ENCODE results near the gene GATA3. TPM values are rescaled to one million over a fixed set of nuclear protein-coding genes. Genes with fewer than 3 reads are reported as not detected.

Gene GATA3
- polyA plus RNA-seq, 1 donor from 2014 or later, result not detected

- Histone ChIP-seq H3K79me2 (replicated peaks; ENCODE audit: insufficient read depth, low read length) (no peaks in the 10 kb centered on the region), H3K36me3 (ENCODE audit: insufficient read depth, low read length) (no peaks in the 10 kb centered on the region), H3K4me3 (ENCODE audit: low read length) (no peak overlapping the region), H4K20me1 (ENCODE audit: insufficient read depth) (no peaks in the 10 kb centered on the region), H3F3A (ENCODE audit: insufficient read depth, low read length, poor library complexity, severe bottlenecking) (no peaks in the 10 kb centered on the region), H3K27me3 (ENCODE audit: insufficient read depth, low read depth, low read length) (peaks cover 100% of the 10 kb centered on the region), H3K4me2 (ENCODE audit: low read length) (no peak overlapping the region), H2AFZ (ENCODE audit: low read depth, low read length) (no peak overlapping the region), H3K9ac (ENCODE audit: low read length) (no peak overlapping the region), H3K9me3 (ENCODE audit: low read length) (no peaks in the 10 kb centered on the region), H3K9me2 (ENCODE audit: insufficient read depth, low read length) (no peaks in the 10 kb centered on the region), H3K27ac (ENCODE audit: low read length) (no peak overlapping the region)
- TF ChIP-seq TAF1 (IDR thresholded peaks at IDR 0.05; ENCODE audit: low read depth), result no peak
- TF ChIP-seq POLR2AphosphoS5 (IDR thresholded peaks at IDR 0.05), result peak; percentile 59
Measured at GRCh38 chr10:8059191-8059936, 4.9 kb downstream of the GATA3 start.

DNA sequence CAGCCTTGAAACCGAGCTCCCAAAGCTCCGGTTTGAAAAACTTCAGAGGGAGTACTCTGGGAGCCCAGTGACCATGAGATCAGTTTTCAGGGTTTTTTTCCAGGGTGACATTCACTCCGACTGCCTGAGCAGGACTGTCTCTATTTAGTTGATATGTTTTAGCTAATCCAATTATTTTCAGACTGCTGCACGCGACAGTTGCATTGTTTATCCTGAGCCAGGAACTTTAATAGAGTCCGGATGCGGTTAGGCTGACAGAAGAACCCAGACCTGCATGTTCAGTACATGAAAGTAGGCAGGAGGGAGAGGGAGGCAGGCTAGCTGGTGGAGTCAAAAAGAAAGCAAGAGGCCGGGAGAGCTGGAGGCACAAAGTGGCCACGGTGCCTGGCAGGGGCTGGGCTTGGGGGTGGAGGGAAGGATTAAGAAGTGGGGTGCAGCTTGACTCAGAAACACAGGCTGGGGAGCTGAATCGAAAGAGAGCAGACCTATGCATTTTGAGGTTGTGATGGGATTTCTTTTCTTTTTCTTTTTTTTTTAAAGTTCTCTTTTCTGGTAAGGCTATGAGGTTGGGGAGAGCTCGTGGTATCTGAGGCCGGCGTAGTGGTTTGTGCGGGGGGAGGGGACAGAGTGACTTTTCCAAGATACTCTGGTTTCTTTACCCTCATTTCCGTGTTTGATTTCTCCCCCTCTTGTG lies 5.7 kb downstream of the GATA3 start:
- H3K27me3 ChIP-seq (ENCODE audit: insufficient read depth, low read depth, low read length), result peaks cover 100% of the 10 kb centered on the region
- no peaks in the 10 kb centered on the region for H3K79me2 ChIP-seq (replicated peaks; ENCODE audit: insufficient read depth, low read length)
- H4K20me1 ChIP-seq (ENCODE audit: insufficient read depth), result no peaks in the 10 kb centered on the region
- H3K36me3 ChIP-seq (ENCODE audit: insufficient read depth, low read length), result no peaks in the 10 kb centered on the region
- no peak overlapping the region for H3K4me2 ChIP-seq (ENCODE audit: low read length)
- H3F3A ChIP-seq (ENCODE audit: insufficient read depth, low read length, poor library complexity, severe bottlenecking), result no peaks in the 10 kb centered on the region
- TF ChIP-seq EP300 (conservative IDR thresholded peaks at IDR 0.05; ENCODE audit: poor library complexity, severe bottlenecking) (no peak), POLR2AphosphoS5 (IDR thresholded peaks at IDR 0.05) (no peak)
- no peaks in the 10 kb centered on the region for H3K9me3 ChIP-seq (ENCODE audit: low read length)
- no peak overlapping the region for H3K4me3 ChIP-seq (ENCODE audit: low read length)
- H3K27ac ChIP-seq (ENCODE audit: low read length), result no peak overlapping the region
- H3K9me2 ChIP-seq (ENCODE audit: insufficient read depth, low read length), result no peaks in the 10 kb centered on the region
- H3K9ac ChIP-seq (ENCODE audit: low read length), result no peak overlapping the region
- H2AFZ ChIP-seq (ENCODE audit: low read depth, low read length), result no peak overlapping the region

DNA sequence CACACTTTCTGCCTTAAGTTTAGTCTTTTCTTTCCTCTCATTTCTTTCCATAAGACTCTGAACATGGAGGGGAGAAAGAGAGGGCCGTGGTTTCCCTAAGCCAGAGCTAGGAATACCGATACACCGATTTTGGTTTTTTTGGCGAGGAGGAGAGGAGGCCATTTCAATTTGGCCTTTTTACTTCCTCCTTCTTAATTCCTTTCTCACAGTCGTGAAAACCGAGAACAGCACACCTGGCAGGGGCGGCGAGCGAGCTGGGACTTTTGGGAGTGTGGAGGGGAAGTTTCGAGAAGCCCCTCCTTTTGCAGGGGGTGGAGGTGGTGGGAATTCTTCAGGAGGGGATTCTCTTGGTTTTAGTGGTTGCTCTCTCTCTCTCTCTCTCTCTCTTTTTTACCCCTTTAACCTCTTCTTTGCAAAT lies 6.2 kb downstream of the GATA3 start:
- Histone ChIP-seq H3F3A (ENCODE audit: insufficient read depth, low read length, poor library complexity, severe bottlenecking) (no peaks in the 10 kb centered on the region), H3K79me2 (replicated peaks; ENCODE audit: insufficient read depth, low read length) (no peaks in the 10 kb centered on the region), H3K4me2 (ENCODE audit: low read length) (no peak overlapping the region), H2AFZ (ENCODE audit: low read depth, low read length) (no peak overlapping the region), H3K36me3 (ENCODE audit: insufficient read depth, low read length) (no peaks in the 10 kb centered on the region), H3K9me3 (ENCODE audit: low read length) (no peaks in the 10 kb centered on the region), H3K27ac (ENCODE audit: low read length) (no peak overlapping the region), H3K27me3 (ENCODE audit: insufficient read depth, low read depth, low read length) (peaks cover 100% of the 10 kb centered on the region), H3K9ac (ENCODE audit: low read length) (no peak overlapping the region), H3K9me2 (ENCODE audit: insufficient read depth, low read length) (no peaks in the 10 kb centered on the region), H3K4me3 (ENCODE audit: low read length) (no peak overlapping the region), H4K20me1 (ENCODE audit: insufficient read depth) (no peaks in the 10 kb centered on the region)
- TF ChIP-seq, protein P1, sequence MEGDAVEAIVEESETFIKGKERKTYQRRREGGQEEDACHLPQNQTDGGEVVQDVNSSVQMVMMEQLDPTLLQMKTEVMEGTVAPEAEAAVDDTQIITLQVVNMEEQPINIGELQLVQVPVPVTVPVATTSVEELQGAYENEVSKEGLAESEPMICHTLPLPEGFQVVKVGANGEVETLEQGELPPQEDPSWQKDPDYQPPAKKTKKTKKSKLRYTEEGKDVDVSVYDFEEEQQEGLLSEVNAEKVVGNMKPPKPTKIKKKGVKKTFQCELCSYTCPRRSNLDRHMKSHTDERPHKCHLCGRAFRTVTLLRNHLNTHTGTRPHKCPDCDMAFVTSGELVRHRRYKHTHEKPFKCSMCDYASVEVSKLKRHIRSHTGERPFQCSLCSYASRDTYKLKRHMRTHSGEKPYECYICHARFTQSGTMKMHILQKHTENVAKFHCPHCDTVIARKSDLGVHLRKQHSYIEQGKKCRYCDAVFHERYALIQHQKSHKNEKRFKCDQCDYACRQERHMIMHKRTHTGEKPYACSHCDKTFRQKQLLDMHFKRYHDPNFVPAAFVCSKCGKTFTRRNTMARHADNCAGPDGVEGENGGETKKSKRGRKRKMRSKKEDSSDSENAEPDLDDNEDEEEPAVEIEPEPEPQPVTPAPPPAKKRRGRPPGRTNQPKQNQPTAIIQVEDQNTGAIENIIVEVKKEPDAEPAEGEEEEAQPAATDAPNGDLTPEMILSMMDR (IDR thresholded peaks at IDR 0.05; ENCODE audit: poor library complexity, severe bottlenecking), result no peak
- TF ChIP-seq SMC3 (conservative IDR thresholded peaks at IDR 0.05; ENCODE audit: poor library complexity) (no peak), POLR2AphosphoS5 (IDR thresholded peaks at IDR 0.05) (no peak), MXI1 (conservative IDR thresholded peaks at IDR 0.05; ENCODE audit: poor library complexity, severe bottlenecking) (no peak), RAD21 (conservative IDR thresholded peaks at IDR 0.05) (no peak), EZH2 (IDR thresholded peaks at IDR 0.05; ENCODE audit: borderline replicate concordance, insufficient read depth, low read length, poor library complexity, severe bottlenecking) (no peak), EP300 (conservative IDR thresholded peaks at IDR 0.05; ENCODE audit: poor library complexity, severe bottlenecking) (no peak), TAF1 (IDR thresholded peaks at IDR 0.05; ENCODE audit: low read depth) (no peak)
- TF ChIP-seq, protein P2, sequence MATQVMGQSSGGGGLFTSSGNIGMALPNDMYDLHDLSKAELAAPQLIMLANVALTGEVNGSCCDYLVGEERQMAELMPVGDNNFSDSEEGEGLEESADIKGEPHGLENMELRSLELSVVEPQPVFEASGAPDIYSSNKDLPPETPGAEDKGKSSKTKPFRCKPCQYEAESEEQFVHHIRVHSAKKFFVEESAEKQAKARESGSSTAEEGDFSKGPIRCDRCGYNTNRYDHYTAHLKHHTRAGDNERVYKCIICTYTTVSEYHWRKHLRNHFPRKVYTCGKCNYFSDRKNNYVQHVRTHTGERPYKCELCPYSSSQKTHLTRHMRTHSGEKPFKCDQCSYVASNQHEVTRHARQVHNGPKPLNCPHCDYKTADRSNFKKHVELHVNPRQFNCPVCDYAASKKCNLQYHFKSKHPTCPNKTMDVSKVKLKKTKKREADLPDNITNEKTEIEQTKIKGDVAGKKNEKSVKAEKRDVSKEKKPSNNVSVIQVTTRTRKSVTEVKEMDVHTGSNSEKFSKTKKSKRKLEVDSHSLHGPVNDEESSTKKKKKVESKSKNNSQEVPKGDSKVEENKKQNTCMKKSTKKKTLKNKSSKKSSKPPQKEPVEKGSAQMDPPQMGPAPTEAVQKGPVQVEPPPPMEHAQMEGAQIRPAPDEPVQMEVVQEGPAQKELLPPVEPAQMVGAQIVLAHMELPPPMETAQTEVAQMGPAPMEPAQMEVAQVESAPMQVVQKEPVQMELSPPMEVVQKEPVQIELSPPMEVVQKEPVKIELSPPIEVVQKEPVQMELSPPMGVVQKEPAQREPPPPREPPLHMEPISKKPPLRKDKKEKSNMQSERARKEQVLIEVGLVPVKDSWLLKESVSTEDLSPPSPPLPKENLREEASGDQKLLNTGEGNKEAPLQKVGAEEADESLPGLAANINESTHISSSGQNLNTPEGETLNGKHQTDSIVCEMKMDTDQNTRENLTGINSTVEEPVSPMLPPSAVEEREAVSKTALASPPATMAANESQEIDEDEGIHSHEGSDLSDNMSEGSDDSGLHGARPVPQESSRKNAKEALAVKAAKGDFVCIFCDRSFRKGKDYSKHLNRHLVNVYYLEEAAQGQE (IDR thresholded peaks at IDR 0.05; ENCODE audit: borderline replicate concordance), result no peak

Measured in neural cell (in vitro differentiated cells).